ENCODE results near the gene SIGLEC11.

The SIGLEC11 gene

GRCh38 chr19:50000038-50000840 lies 39.3 kb upstream of the SIGLEC11 start:
- H3K4me1 ChIP-seq (ENCODE audit: control insufficient read depth, insufficient read depth, low read length) = peaks cover 33% of the 10 kb centered on the region
- H3K27ac ChIP-seq (ENCODE audit: low read length) = no peak overlapping the region
- H3K4me3 ChIP-seq (ENCODE audit: low read length in 2 of 2) = no peak overlapping the region

GRCh38 chr19:49999371-50000010 lies 38.5 kb upstream of the SIGLEC11 start:
- Histone ChIP-seq H3K4me3 (ENCODE audit: low read length in 2 of 2) (no peak overlapping the region), H3K27ac (ENCODE audit: low read length) (no peak overlapping the region), H3K27me3 (ENCODE audit: control insufficient read depth in 1 of 2, insufficient read depth in 2 of 2, low read length in 2 of 2) (no peaks in the 10 kb centered on the region), H3K9ac (ENCODE audit: low read length in 2 of 2) (no peak overlapping the region), H3K36me3 (ENCODE audit: control insufficient read depth in 2 of 2, insufficient read depth in 2 of 2, low read length in 2 of 2) (peaks cover 23 to 53% of the 10 kb centered on the region in 2 donors), H3K9me3 (ENCODE audit: control insufficient read depth in 2 of 2, low read length in 2 of 2) (no peaks in the 10 kb centered on the region), H3K4me1 (ENCODE audit: control insufficient read depth, insufficient read depth, low read length) (peaks cover 27% of the 10 kb centered on the region)

More at GRCh38 chr19:50000038-50000840, 39.3 kb upstream of the SIGLEC11 start:
- Histone ChIP-seq H3K9ac (ENCODE audit: low read length in 2 of 2) (no peak overlapping the region), H3K27me3 (ENCODE audit: control insufficient read depth in 1 of 2, insufficient read depth in 2 of 2, low read length in 2 of 2) (no peaks in the 10 kb centered on the region), H3K36me3 (ENCODE audit: control insufficient read depth in 2 of 2, insufficient read depth in 2 of 2, low read length in 2 of 2) (peaks cover 18 to 48% of the 10 kb centered on the region in 2 donors), H3K9me3 (ENCODE audit: control insufficient read depth in 2 of 2, low read length in 2 of 2) (no peaks in the 10 kb centered on the region)

GRCh38 chr19:49997709-49998108 lies 36.7 kb upstream of the SIGLEC11 start:
- H3K27me3 ChIP-seq (ENCODE audit: control insufficient read depth in 1 of 2, insufficient read depth in 2 of 2, low read length in 2 of 2) = no peaks in the 10 kb centered on the region
- H3K4me1 ChIP-seq (ENCODE audit: control insufficient read depth, insufficient read depth, low read length) = peaks cover 11% of the 10 kb centered on the region
- no peak overlapping the region for H3K4me3 ChIP-seq (ENCODE audit: low read length in 2 of 2)
- no peak overlapping the region for H3K27ac ChIP-seq (ENCODE audit: low read length)
- H3K9ac ChIP-seq (ENCODE audit: low read length in 2 of 2) = no peak overlapping the region
- peaks cover 34 to 63% of the 10 kb centered on the region in 2 donors for H3K36me3 ChIP-seq (ENCODE audit: control insufficient read depth in 2 of 2, insufficient read depth in 2 of 2, low read length in 2 of 2)
- H3K9me3 ChIP-seq (ENCODE audit: control insufficient read depth in 2 of 2, low read length in 2 of 2) = no peaks in the 10 kb centered on the region

GRCh38 chr19:49988433-49988832 lies 27.5 kb upstream of the SIGLEC11 start:
- Histone ChIP-seq H3K27me3 (ENCODE audit: control insufficient read depth in 1 of 2, insufficient read depth in 2 of 2, low read length in 2 of 2) (no peaks in the 10 kb centered on the region), H3K9me3 (ENCODE audit: control insufficient read depth in 2 of 2, low read length in 2 of 2) (no peaks in the 10 kb centered on the region), H3K4me1 (ENCODE audit: control insufficient read depth, insufficient read depth, low read length) (no peaks in the 10 kb centered on the region), H3K27ac (ENCODE audit: low read length) (no peak overlapping the region), H3K4me3 (ENCODE audit: low read length in 2 of 2) (no peak overlapping the region), H3K9ac (ENCODE audit: low read length in 2 of 2) (no peak overlapping the region), H3K36me3 (ENCODE audit: control insufficient read depth in 2 of 2, insufficient read depth in 2 of 2, low read length in 2 of 2) (peaks cover 70 to 71% of the 10 kb centered on the region in 2 donors)

DNA sequence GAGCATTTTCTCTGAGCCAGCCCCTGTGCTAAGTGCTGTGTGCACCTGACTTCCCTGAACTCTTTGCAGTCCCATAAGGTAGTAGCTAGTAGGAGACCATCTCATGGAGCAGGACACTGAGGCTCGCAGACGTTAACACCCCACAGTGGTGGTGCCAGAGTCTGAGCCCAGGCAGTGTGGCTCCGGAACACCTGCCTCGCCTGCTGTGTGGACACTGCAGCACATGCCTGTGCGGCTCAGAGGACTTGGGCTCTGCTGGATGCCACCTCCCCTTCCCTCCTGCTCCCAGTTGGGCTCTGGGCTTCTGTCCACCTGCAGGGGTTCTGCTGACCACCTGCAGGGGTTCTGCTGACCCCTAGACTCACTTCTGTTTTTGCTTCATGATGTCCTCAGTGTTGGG lies 27.0 kb upstream of the SIGLEC11 start:
- Histone ChIP-seq H3K36me3 (ENCODE audit: control insufficient read depth in 2 of 2, insufficient read depth in 2 of 2, low read length in 2 of 2) (peaks cover 69 to 70% of the 10 kb centered on the region in 2 donors), H3K27me3 (ENCODE audit: control insufficient read depth in 1 of 2, insufficient read depth in 2 of 2, low read length in 2 of 2) (no peaks in the 10 kb centered on the region), H3K4me3 (ENCODE audit: low read length in 2 of 2) (no peak overlapping the region), H3K9me3 (ENCODE audit: control insufficient read depth in 2 of 2, low read length in 2 of 2) (no peaks in the 10 kb centered on the region), H3K4me1 (ENCODE audit: control insufficient read depth, insufficient read depth, low read length) (no peaks in the 10 kb centered on the region), H3K9ac (ENCODE audit: low read length in 2 of 2) (no peak overlapping the region), H3K27ac (ENCODE audit: low read length) (no peak overlapping the region)

DNA sequence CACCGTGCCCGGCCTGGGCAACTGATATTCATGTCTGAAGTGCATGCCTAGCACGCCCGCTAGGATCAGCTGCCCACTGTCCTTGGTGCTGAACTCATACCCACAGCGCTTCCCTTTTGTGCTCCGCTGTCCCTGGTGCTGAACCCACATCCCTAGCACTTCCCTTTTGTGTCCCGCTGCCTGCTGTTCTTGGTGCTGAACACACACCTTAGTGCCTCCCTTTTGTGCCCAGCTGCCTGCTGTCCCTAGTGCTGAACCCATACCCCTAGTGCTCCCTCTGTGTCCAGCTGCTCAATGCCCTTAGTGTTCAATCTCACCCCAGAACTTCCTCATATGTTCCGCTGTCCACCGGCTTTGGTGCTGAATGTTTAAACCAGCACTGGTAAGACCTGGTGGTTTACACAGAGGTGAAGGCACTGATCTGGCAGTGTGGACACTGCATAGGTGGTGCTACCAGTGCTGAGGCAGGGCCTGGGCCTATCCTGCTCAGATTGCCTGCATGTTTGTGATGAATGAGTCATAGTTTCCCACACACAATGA lies 26.3 kb upstream of the SIGLEC11 start:
- Histone ChIP-seq H3K4me3 (ENCODE audit: low read length in 2 of 2) (no peak overlapping the region), H3K4me1 (ENCODE audit: control insufficient read depth, insufficient read depth, low read length) (no peaks in the 10 kb centered on the region), H3K9me3 (ENCODE audit: control insufficient read depth in 2 of 2, low read length in 2 of 2) (no peaks in the 10 kb centered on the region), H3K27ac (ENCODE audit: low read length) (no peak overlapping the region), H3K36me3 (ENCODE audit: control insufficient read depth in 2 of 2, insufficient read depth in 2 of 2, low read length in 2 of 2) (peaks cover 64 to 65% of the 10 kb centered on the region in 2 donors), H3K27me3 (ENCODE audit: control insufficient read depth in 1 of 2, insufficient read depth in 2 of 2, low read length in 2 of 2) (no peaks in the 10 kb centered on the region), H3K9ac (ENCODE audit: low read length in 2 of 2) (no peak overlapping the region)

- H3K9ac ChIP-seq (ENCODE audit: low read length in 2 of 2) = no peak overlapping the region
- H3K4me1 ChIP-seq (ENCODE audit: control insufficient read depth, insufficient read depth, low read length) = no peaks in the 10 kb centered on the region
- peaks cover 61 to 65% of the 10 kb centered on the region in 2 donors for H3K36me3 ChIP-seq (ENCODE audit: control insufficient read depth in 2 of 2, insufficient read depth in 2 of 2, low read length in 2 of 2)
- H3K27ac ChIP-seq (ENCODE audit: low read length) = no peak overlapping the region
- no peaks in the 10 kb centered on the region for H3K27me3 ChIP-seq (ENCODE audit: control insufficient read depth in 1 of 2, insufficient read depth in 2 of 2, low read length in 2 of 2)
- H3K4me3 ChIP-seq (ENCODE audit: low read length in 2 of 2) = no peak overlapping the region
- H3K9me3 ChIP-seq (ENCODE audit: control insufficient read depth in 2 of 2, low read length in 2 of 2) = no peaks in the 10 kb centered on the region
Observed at GRCh38 chr19:49986354-49986753, 25.4 kb upstream of the SIGLEC11 start.

DNA sequence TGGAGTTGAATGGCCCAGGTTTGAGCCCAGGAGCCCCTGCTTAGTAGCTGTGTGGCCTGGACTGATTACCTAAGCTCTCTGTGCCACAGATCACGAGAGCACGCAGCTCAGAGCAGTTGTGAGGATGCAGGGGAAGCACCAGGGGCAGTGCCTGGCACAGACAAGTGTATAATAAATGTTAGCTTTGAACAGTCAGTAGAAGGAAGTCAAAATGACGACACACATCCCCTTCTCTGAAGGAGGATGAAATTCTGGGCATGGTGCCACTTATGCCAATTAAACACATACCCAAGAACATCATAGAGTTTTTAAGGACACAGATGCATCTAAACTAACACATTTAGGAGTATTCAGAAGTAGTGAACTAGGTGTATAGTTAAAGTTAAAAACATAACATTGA lies 24.9 kb upstream of the SIGLEC11 start:
- H3K36me3 ChIP-seq (ENCODE audit: control insufficient read depth in 2 of 2, insufficient read depth in 2 of 2, low read length in 2 of 2) = peaks cover 56 to 61% of the 10 kb centered on the region in 2 donors

GRCh38 chr19:49984491-49984890 lies 23.5 kb upstream of the SIGLEC11 start:
- Histone ChIP-seq H3K4me1 (ENCODE audit: control insufficient read depth, insufficient read depth, low read length) (no peaks in the 10 kb centered on the region), H3K27me3 (ENCODE audit: control insufficient read depth in 1 of 2, insufficient read depth in 2 of 2, low read length in 2 of 2) (no peaks in the 10 kb centered on the region), H3K9ac (ENCODE audit: low read length in 2 of 2) (no peak overlapping the region), H3K4me3 (ENCODE audit: low read length in 2 of 2) (no peak overlapping the region), H3K27ac (ENCODE audit: low read length) (no peak overlapping the region), H3K9me3 (ENCODE audit: control insufficient read depth in 2 of 2, low read length in 2 of 2) (no peaks in the 10 kb centered on the region), H3K36me3 (ENCODE audit: control insufficient read depth in 2 of 2, insufficient read depth in 2 of 2, low read length in 2 of 2) (peaks cover 51 to 53% of the 10 kb centered on the region in 2 donors)

More for the DNA sequence above, 24.9 kb upstream of the SIGLEC11 start:
- no peaks in the 10 kb centered on the region for H3K9me3 ChIP-seq (ENCODE audit: control insufficient read depth in 2 of 2, low read length in 2 of 2)
- no peaks in the 10 kb centered on the region for H3K27me3 ChIP-seq (ENCODE audit: control insufficient read depth in 1 of 2, insufficient read depth in 2 of 2, low read length in 2 of 2)
- H3K9ac ChIP-seq (ENCODE audit: low read length in 2 of 2) = no peak overlapping the region
- H3K4me3 ChIP-seq (ENCODE audit: low read length in 2 of 2) = no peak overlapping the region
- no peaks in the 10 kb centered on the region for H3K4me1 ChIP-seq (ENCODE audit: control insufficient read depth, insufficient read depth, low read length)
- no peak overlapping the region for H3K27ac ChIP-seq (ENCODE audit: low read length)

GRCh38 chr19:49983645-49984229 lies 22.8 kb upstream of the SIGLEC11 start:
- H3K4me1 ChIP-seq (ENCODE audit: control insufficient read depth, insufficient read depth, low read length) = no peaks in the 10 kb centered on the region
- H3K9me3 ChIP-seq (ENCODE audit: control insufficient read depth in 2 of 2, low read length in 2 of 2) = no peaks in the 10 kb centered on the region
- no peaks in the 10 kb centered on the region for H3K27me3 ChIP-seq (ENCODE audit: control insufficient read depth in 1 of 2, insufficient read depth in 2 of 2, low read length in 2 of 2)
- no peak overlapping the region for H3K27ac ChIP-seq (ENCODE audit: low read length)
- no peak overlapping the region for H3K9ac ChIP-seq (ENCODE audit: low read length in 2 of 2)
- no peak overlapping the region for H3K4me3 ChIP-seq (ENCODE audit: low read length in 2 of 2)
- H3K36me3 ChIP-seq (ENCODE audit: control insufficient read depth in 2 of 2, insufficient read depth in 2 of 2, low read length in 2 of 2) = peaks cover 47 to 51% of the 10 kb centered on the region in 2 donors
